Erythroblast (primary cell): Measurements from ENCODE around the gene MAST4.

ENCODE experiments used
- GATA1 ChIP-seq: IDR thresholded peaks from 2 replicates; pipeline ENCODE4 v1.6.1; 2011; ENCODE audit warnings: low read depth, mild to moderate bottlenecking, control low read depth, low read length, moderate library complexity
- POLR2A ChIP-seq: IDR thresholded peaks from 2 replicates; pipeline ENCODE4 v1.6.1; 2011; ENCODE audit warnings: mild to moderate bottlenecking, low read length

DNA sequence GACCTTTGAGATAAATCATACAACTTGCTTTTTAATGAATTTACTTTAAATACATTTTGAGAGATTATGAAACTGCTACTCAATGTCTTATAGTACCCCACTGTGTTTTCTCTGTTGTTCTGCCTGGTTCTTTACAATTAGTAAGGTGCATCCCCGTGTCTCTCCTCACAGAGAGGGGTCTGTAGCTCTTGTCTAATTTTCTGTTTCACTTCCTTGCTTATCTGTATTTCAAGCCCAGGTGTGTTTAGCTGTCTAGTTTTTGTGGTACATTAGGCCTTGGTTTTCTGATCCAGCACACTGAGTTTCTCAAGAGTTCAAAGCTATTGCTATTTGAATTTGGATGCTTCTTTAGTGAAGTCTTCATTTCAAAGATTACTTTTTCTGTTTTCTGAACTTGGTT, 105.1 kb downstream of the MAST4 start:
- TF ChIP-seq POLR2A (no peak), GATA1 (no peak)
